ENCODE data around the gene RTBDN. TPM values are rescaled to one million over a fixed set of nuclear protein-coding genes. Genes with fewer than 3 reads are reported as not detected.
A peak's percentile ranks its signal among the peaks of the same experiment; 100 is the strongest.

RTBDN gene
- total RNA-seq, 2 experiments from 2014 or later: not detected

GRCh38 chr19:12843328-12843727, 8.9 kb upstream of the RTBDN start:
- H3K36me3 ChIP-seq (ENCODE audit: insufficient read depth, low read length): no peaks in the 10 kb centered on the region
- peaks cover 28% of the 10 kb centered on the region for H3K4me1 Mint-ChIP-seq (ENCODE audit: low read depth)
- peaks cover 75% of the 10 kb centered on the region for H3K27me3 Mint-ChIP-seq
- DNase-seq (no peak), ATAC-seq (ENCODE audit: poor library complexity) (no peak)
- H3K4me3 ChIP-seq (ENCODE audit: low read length): no peak overlapping the region
- peaks cover 36% of the 10 kb centered on the region for H3K4me1 ChIP-seq (ENCODE audit: insufficient read depth, low read length)
- peaks cover 0 to 16% of the 10 kb centered on the region in 2 experiments for H3K9me3 ChIP-seq (ENCODE audit: control insufficient read depth in 1 of 2, insufficient read depth in 1 of 2, low read length in 2 of 2)
- no peaks in the 10 kb centered on the region for H3K36me3 Mint-ChIP-seq (ENCODE audit: low read depth)
- TF ChIP-seq CTCF (IDR thresholded peaks at IDR 0.05): no peak
- H3K27ac Mint-ChIP-seq: no peak overlapping the region
- H3K4me3 Mint-ChIP-seq: no peak overlapping the region
- intact Hi-C loops (cut with DNase I, micrococcal nuclease): no loop called here
- H3K9me3 Mint-ChIP-seq: no peaks in the 10 kb centered on the region
- ChIA-PET POLR2A (no interaction called here), CTCF (no interaction called here)
- H3K27ac ChIP-seq (ENCODE audit: low read depth in 1 of 2, low read length in 2 of 2): no peak overlapping the region
- peaks cover 65 to 79% of the 10 kb centered on the region in 2 experiments for H3K27me3 ChIP-seq (ENCODE audit: control insufficient read depth in 1 of 2, insufficient read depth in 2 of 2, low read length in 2 of 2)

DNA sequence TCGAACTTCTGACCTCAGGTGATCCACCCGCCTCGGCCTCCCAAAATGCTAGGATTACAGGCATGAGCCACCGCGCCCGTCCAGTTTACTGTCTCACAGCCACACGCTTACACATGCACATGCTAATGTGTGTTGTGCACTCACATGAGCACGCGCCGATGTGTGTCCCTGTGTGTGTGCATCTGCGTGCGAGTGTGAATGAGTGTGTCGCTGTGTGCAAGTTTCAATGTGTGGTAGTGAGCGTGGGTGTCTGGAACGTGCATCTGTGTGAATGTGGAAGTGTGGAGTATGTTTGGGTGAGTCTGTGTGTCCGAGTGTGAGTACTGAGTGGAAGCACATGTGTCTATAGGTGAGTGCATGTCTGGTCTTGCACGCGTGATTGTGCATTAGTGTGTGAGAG, 8.1 kb upstream of the RTBDN start:
- H3K36me3 ChIP-seq (ENCODE audit: insufficient read depth, low read length): no peaks in the 10 kb centered on the region
- Mint-ChIP-seq H3K27me3 (peaks cover 75% of the 10 kb centered on the region), H3K4me3 (no peak overlapping the region), H3K9me3 (no peaks in the 10 kb centered on the region), H3K4me1 (ENCODE audit: low read depth) (peaks cover 33% of the 10 kb centered on the region), H3K27ac (no peak overlapping the region), H3K36me3 (ENCODE audit: low read depth) (no peaks in the 10 kb centered on the region)
- no peak overlapping the region for H3K27ac ChIP-seq (ENCODE audit: low read depth in 1 of 2, low read length in 2 of 2)
- DNase-seq (no peak), ATAC-seq (ENCODE audit: poor library complexity) (no peak)
- peaks cover 67 to 81% of the 10 kb centered on the region in 2 experiments for H3K27me3 ChIP-seq (ENCODE audit: control insufficient read depth in 1 of 2, insufficient read depth in 2 of 2, low read length in 2 of 2)
- ChIA-PET POLR2A (no interaction called here), CTCF (no interaction called here)
- intact Hi-C loops (cut with DNase I, micrococcal nuclease): no loop called here
- peaks cover 0 to 16% of the 10 kb centered on the region in 2 experiments for H3K9me3 ChIP-seq (ENCODE audit: control insufficient read depth in 1 of 2, insufficient read depth in 1 of 2, low read length in 2 of 2)
- H3K4me3 ChIP-seq (ENCODE audit: low read length): no peak overlapping the region
- TF ChIP-seq CTCF (IDR thresholded peaks at IDR 0.05): no peak
- peaks cover 33% of the 10 kb centered on the region for H3K4me1 ChIP-seq (ENCODE audit: insufficient read depth, low read length)

GRCh38 chr19:12841094-12841493, 6.7 kb upstream of the RTBDN start:
- intact Hi-C loops (cut with DNase I, micrococcal nuclease): no loop called here

More at GRCh38 chr19:12841094-12841493, 6.7 kb upstream of the RTBDN start:
- TF ChIP-seq CTCF (IDR thresholded peaks at IDR 0.05): no peak
- Histone ChIP-seq H3K27me3 (ENCODE audit: control insufficient read depth in 1 of 2, insufficient read depth in 2 of 2, low read length in 2 of 2) (peaks cover 72 to 83% of the 10 kb centered on the region in 2 experiments), H3K36me3 (ENCODE audit: insufficient read depth, low read length) (no peaks in the 10 kb centered on the region), H3K4me1 (ENCODE audit: insufficient read depth, low read length) (peaks cover 27% of the 10 kb centered on the region), H3K27ac (ENCODE audit: low read depth in 1 of 2, low read length in 2 of 2) (no peak overlapping the region), H3K4me3 (ENCODE audit: low read length) (no peak overlapping the region), H3K9me3 (ENCODE audit: control insufficient read depth in 1 of 2, insufficient read depth in 1 of 2, low read length in 2 of 2) (peaks cover 0 to 20% of the 10 kb centered on the region in 2 experiments)
- Mint-ChIP-seq H3K27ac (no peak overlapping the region), H3K9me3 (no peaks in the 10 kb centered on the region), H3K4me1 (ENCODE audit: low read depth) (peaks cover 37% of the 10 kb centered on the region), H3K27me3 (peaks cover 78% of the 10 kb centered on the region), H3K36me3 (ENCODE audit: low read depth) (no peaks in the 10 kb centered on the region), H3K4me3 (no peak overlapping the region)
- POLR2A ChIA-PET: no interaction called here
- ATAC-seq (ENCODE audit: poor library complexity) (no peak), DNase-seq (peak in 2 of 14 experiments; percentile 20 to 43)
- CTCF ChIA-PET: no interaction called here
